HEK293 (cell line): ENCODE results near the gene ZNF280B.

Experiments
- SCRT2 ChIP-seq: fragments of 450-650 bp; formaldehyde crosslinking; IDR thresholded peaks from 2 replicates; pipeline ENCODE4 v1.5.1; 2016; ENCODE audit warnings: missing biosample characterization, missing genetic modification characterization
- SP2 ChIP-seq: fragments of 450-650 bp; formaldehyde crosslinking; IDR thresholded peaks from 2 replicates; pipeline ENCODE4 v1.5.1; 2016; ENCODE audit warnings: missing biosample characterization, missing genetic modification characterization
- ZBTB20 ChIP-seq: fragments of 450-650 bp; formaldehyde crosslinking; IDR thresholded peaks from 2 replicates; pipeline ENCODE4 v1.5.1; 2016; ENCODE audit warnings: missing biosample characterization, missing genetic modification characterization
- ZNF112 ChIP-seq: fragments of 450-650 bp; formaldehyde crosslinking; IDR thresholded peaks from 2 replicates; pipeline ENCODE4 v1.5.0; 2017; ENCODE audit warnings: missing biosample characterization, missing genetic modification characterization
- ZNF274 ChIP-seq, 2 experiments: fragments of 200-500 bp in 1 of 2; fragments of 450-650 bp in 1 of 2; sonication (Bioruptor generic) in 1 of 2; formaldehyde crosslinking in 1 of 2; IDR thresholded peaks; 2 replicates each; pipeline versions ENCODE4 v1.5.1 to v1.6.1; 2014 to 2016; ENCODE audit warnings: borderline replicate concordance in 1 of 2, inconsistent platforms in 1 of 2, low read length in 1 of 2, missing biosample characterization in 1 of 2, missing genetic modification characterization in 1 of 2
- ZNF610 ChIP-seq: fragments of 450-650 bp; formaldehyde crosslinking; IDR thresholded peaks from 2 replicates; pipeline ENCODE4 v1.5.1; 2016; ENCODE audit warnings: missing biosample characterization, missing genetic modification characterization, borderline replicate concordance
- ZNF660 ChIP-seq: fragments of 450-650 bp; IDR thresholded peaks from 2 replicates; pipeline ENCODE4 v1.5.1; 2018; ENCODE audit warnings: missing biosample characterization, mild to moderate bottlenecking, missing genetic modification characterization
- ZNF76 ChIP-seq: fragments of 450-650 bp; formaldehyde crosslinking; IDR thresholded peaks from 2 replicates; pipeline ENCODE4; 2016; ENCODE audit warnings: low read depth, missing biosample characterization, missing genetic modification characterization, borderline replicate concordance
- TF ChIP-seq, protein P1 (sequence below): fragments of 450-650 bp; formaldehyde crosslinking; conservative IDR thresholded peaks from 2 replicates; pipeline ENCODE4 v1.5.1; 2016; ENCODE audit warnings: low read depth, missing biosample characterization, missing genetic modification characterization
- TF ChIP-seq, protein P2 (sequence below): fragments of 450-650 bp; formaldehyde crosslinking; IDR thresholded peaks from 2 replicates; pipeline ENCODE4 v1.5.1; 2016; ENCODE audit warnings: missing biosample characterization, missing genetic modification characterization, low read depth
- TF ChIP-seq, protein P3 (sequence below): fragments of 450-650 bp; formaldehyde crosslinking; IDR thresholded peaks from 2 replicates; pipeline ENCODE4 v1.5.1; 2016; ENCODE audit warnings: missing biosample characterization, missing genetic modification characterization

DNA sequence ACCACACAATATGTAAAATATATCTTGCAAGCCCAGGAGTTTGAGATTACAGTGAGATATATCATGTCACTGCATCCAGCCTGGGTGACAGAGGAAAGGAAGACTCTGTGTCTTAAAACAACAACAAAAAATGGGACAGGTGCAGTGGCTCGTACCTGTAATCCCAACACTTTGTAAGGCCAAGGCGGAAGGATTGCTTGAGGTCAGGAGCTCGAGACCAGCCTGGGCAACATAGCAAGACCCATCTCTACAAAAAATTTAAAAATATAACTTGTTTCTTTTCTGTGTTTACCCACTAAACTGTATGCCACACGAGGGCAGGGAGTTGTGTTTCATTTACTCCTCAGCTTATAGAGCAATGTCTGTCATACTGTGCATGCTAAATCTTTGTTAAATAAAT, 8.4 kb upstream of the ZNF280B start:
- TF ChIP-seq SP2 (tag by site-specific recombination): no peak
- no peak for TF ChIP-seq ZNF610 (tag by site-specific recombination)
- TF ChIP-seq ZNF274 (IDR thresholded peaks at IDR 0.05; ENCODE audit: low read length): no peak
- TF ChIP-seq ZNF274 (tag by site-specific recombination; IDR thresholded peaks at IDR 0.05; ENCODE audit: borderline replicate concordance): no peak
- TF ChIP-seq ZNF76 (tag by site-specific recombination): no peak
- TF ChIP-seq, protein P1, sequence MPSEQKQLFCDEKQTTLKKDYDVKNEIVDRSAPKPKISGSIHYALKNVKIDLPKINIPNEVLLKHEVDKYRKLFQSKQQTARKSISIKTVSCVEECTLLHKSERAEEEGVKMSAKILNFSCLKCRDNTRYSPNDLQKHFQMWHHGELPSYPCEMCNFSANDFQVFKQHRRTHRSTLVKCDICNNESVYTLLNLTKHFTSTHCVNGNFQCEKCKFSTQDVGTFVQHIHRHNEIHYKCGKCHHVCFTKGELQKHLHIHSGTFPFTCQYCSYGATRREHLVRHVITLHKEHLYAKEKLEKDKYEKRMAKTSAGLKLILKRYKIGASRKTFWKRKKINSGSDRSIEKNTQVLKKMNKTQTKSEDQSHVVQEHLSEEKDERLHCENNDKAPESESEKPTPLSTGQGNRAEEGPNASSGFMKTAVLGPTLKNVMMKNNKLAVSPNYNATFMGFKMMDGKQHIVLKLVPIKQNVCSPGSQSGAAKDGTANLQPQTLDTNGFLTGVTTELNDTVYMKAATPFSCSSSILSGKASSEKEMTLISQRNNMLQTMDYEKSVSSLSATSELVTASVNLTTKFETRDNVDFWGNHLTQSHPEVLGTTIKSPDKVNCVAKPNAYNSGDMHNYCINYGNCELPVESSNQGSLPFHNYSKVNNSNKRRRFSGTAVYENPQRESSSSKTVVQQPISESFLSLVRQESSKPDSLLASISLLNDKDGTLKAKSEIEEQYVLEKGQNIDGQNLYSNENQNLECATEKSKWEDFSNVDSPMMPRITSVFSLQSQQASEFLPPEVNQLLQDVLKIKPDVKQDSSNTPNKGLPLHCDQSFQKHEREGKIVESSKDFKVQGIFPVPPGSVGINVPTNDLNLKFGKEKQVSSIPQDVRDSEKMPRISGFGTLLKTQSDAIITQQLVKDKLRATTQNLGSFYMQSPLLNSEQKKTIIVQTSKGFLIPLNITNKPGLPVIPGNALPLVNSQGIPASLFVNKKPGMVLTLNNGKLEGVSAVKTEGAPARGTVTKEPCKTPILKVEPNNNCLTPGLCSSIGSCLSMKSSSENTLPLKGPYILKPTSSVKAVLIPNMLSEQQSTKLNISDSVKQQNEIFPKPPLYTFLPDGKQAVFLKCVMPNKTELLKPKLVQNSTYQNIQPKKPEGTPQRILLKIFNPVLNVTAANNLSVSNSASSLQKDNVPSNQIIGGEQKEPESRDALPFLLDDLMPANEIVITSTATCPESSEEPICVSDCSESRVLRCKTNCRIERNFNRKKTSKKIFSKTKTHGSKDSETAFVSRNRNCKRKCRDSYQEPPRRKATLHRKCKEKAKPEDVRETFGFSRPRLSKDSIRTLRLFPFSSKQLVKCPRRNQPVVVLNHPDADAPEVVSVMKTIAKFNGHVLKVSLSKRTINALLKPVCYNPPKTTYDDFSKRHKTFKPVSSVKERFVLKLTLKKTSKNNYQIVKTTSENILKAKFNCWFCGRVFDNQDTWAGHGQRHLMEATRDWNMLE (tag by site-specific recombination): no peak
- no peak for TF ChIP-seq SCRT2
- TF ChIP-seq ZNF112 (tag by site-specific recombination): no peak
- TF ChIP-seq ZBTB20 (tag by site-specific recombination): no peak
- TF ChIP-seq, protein P2, sequence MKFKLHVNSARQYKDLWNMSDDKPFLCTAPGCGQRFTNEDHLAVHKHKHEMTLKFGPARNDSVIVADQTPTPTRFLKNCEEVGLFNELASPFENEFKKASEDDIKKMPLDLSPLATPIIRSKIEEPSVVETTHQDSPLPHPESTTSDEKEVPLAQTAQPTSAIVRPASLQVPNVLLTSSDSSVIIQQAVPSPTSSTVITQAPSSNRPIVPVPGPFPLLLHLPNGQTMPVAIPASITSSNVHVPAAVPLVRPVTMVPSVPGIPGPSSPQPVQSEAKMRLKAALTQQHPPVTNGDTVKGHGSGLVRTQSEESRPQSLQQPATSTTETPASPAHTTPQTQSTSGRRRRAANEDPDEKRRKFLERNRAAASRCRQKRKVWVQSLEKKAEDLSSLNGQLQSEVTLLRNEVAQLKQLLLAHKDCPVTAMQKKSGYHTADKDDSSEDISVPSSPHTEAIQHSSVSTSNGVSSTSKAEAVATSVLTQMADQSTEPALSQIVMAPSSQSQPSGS: no peak
- TF ChIP-seq, protein P3, sequence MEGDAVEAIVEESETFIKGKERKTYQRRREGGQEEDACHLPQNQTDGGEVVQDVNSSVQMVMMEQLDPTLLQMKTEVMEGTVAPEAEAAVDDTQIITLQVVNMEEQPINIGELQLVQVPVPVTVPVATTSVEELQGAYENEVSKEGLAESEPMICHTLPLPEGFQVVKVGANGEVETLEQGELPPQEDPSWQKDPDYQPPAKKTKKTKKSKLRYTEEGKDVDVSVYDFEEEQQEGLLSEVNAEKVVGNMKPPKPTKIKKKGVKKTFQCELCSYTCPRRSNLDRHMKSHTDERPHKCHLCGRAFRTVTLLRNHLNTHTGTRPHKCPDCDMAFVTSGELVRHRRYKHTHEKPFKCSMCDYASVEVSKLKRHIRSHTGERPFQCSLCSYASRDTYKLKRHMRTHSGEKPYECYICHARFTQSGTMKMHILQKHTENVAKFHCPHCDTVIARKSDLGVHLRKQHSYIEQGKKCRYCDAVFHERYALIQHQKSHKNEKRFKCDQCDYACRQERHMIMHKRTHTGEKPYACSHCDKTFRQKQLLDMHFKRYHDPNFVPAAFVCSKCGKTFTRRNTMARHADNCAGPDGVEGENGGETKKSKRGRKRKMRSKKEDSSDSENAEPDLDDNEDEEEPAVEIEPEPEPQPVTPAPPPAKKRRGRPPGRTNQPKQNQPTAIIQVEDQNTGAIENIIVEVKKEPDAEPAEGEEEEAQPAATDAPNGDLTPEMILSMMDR (tag by site-specific recombination): no peak
- TF ChIP-seq ZNF660 (tag by site-specific recombination): no peak
